NB4 (cell line): ENCODE data around the gene OSBP2.

Source experiments
- DNase-seq: peaks from one replicate; pipeline ENCODE4 v3.0.0; 2010; ENCODE audit warnings: low read depth
- H3K4me3 ChIP-seq: one replicate; pipeline ENCODE4 v1.5.1; 2011; ENCODE audit warnings: mild to moderate bottlenecking, low read depth, low read length, moderate library complexity
- CTCF ChIP-seq: IDR thresholded peaks from one replicate; pipeline ENCODE4 v1.5.1; 2012; ENCODE audit warnings: low read depth, low read length
- MYC ChIP-seq: IDR thresholded peaks from 2 replicates; pipeline ENCODE4 v1.6.1; 2011; ENCODE audit warnings: low read depth, low read length
- POLR2A ChIP-seq: IDR thresholded peaks from 2 replicates; pipeline ENCODE4 v1.6.1; 2011; ENCODE audit warnings: mild to moderate bottlenecking; ENCODE audit not compliant: insufficient read length; ENCODE audit errors: extremely low read depth
- TF ChIP-seq, protein P1 (sequence below): IDR thresholded peaks from 2 replicates; pipeline ENCODE4 v1.6.1; 2011; ENCODE audit warnings: low read depth, low read length

OSBP2 gene

DNA sequence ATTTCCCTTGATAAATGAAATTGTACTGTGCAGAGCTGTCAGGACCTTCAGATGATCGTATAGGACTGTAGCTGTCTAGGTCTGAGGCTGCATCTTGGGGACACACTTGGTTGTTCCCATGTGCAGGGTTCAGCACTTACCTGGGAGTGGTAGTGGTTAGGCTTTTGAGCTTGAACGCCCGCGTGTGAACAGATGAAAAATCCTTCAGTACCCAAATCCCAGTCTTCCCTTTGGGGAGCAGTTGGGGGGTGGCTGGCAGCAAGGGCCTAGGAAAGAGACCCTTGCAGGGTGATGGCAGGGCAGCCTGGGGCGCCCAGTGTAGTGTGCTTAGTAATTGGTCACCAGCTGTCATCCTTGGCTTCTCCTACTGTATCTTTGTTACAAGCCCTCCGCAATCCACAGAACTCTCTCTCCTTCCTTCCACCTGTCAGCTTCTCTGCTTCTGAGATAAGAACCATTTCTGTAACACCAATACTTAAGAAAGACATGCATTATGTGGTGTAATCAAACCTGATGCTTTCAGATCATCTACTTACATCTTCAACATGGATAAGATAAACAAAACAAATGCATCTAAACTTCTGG is 209.3 kb downstream of the OSBP2 start:
- no peak overlapping the region for H3K4me3 ChIP-seq
- DNase-seq, result no peak
- TF ChIP-seq CTCF (no peak), MYC (no peak)

- TF ChIP-seq CTCF (no peak), MYC (no peak), POLR2A (no peak)
- TF ChIP-seq, protein P1, sequence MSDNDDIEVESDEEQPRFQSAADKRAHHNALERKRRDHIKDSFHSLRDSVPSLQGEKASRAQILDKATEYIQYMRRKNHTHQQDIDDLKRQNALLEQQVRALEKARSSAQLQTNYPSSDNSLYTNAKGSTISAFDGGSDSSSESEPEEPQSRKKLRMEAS, result no peak
- DNase-seq, result no peak
- H3K4me3 ChIP-seq, result no peak overlapping the region
These were observed 211.1 kb downstream of the OSBP2 start for GRCh38 chr22:30905696-30906341.

DNA sequence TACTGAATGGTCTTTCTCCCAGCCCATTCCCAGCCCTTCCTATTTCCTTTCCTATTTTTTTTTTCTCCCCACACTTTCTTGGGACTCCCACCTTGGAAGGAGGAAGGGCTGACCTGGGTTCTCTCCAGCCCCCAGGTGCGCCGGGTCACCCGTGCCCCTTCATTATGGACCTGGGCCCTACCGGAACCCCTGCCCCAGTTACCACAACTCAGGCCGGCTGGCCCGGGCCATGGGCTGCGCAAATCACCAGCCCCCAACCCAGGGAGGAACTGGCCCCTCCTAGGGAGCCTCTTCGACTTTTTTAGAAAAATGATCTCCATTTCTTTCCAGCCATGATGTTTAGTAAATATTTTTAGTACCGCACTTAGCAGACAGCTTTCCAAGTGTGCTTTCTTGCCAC is 211.7 kb downstream of the OSBP2 start:
- TF ChIP-seq MYC (no peak), POLR2A (no peak), CTCF (no peak)
- TF ChIP-seq, protein P1, result no peak
- DNase-seq, result no peak
- no peak overlapping the region for H3K4me3 ChIP-seq

- no peak for DNase-seq
- TF ChIP-seq MYC, result no peak
- TF ChIP-seq, protein P1, result no peak
- TF ChIP-seq POLR2A, result no peak
- no peak for TF ChIP-seq CTCF
- H3K4me3 ChIP-seq, result no peak overlapping the region
These were observed 212.3 kb downstream of the OSBP2 start for GRCh38 chr22:30906946-30907345.

- H3K4me3 ChIP-seq, result no peak overlapping the region
- no peak for DNase-seq
- TF ChIP-seq, protein P1, result no peak
- no peak for TF ChIP-seq CTCF
- TF ChIP-seq POLR2A, result no peak
- TF ChIP-seq MYC, result no peak
These were observed 213.4 kb downstream of the OSBP2 start for GRCh38 chr22:30908051-30908461.
